ENCODE results near the gene NPB.
A peak's percentile ranks its signal among the peaks of the same experiment; 100 is the strongest.

Gene NPB

GRCh38 chr17:81924557-81925532 is 22.8 kb downstream of the NPB start:
- no peak overlapping the region for H3K4me3 ChIP-seq (ENCODE audit: extremely low read depth, insufficient read depth, low read length, poor library complexity, severe bottlenecking)
- 56 to 59% methylated on average over 10 to 19 of the region's 21 CpGs for WGBS, 2 experiments (ENCODE audit: insufficient coverage in 2 of 2)
- peaks cover 26% of the 10 kb centered on the region for H3K36me3 ChIP-seq (ENCODE audit: control insufficient read depth, insufficient read depth, low read length)
- no peaks in the 10 kb centered on the region for H3K9me3 ChIP-seq (ENCODE audit: control insufficient read depth, low read length)
- H3K4me1 ChIP-seq (ENCODE audit: control insufficient read depth, insufficient read depth, low read length, poor library complexity, severe bottlenecking) = peaks cover 27% of the 10 kb centered on the region
- no peak overlapping the region for H3K27ac ChIP-seq (ENCODE audit: low read depth, low read length, severe bottlenecking)

GRCh38 chr17:81925860-81926450 is 23.9 kb downstream of the NPB start:
- Histone ChIP-seq H3K27ac (ENCODE audit: low read depth, low read length, severe bottlenecking) (peak overlapping the region; percentile 99), H3K36me3 (ENCODE audit: control insufficient read depth, insufficient read depth, low read length) (peaks cover 16% of the 10 kb centered on the region), H3K9me3 (ENCODE audit: control insufficient read depth, low read length) (no peaks in the 10 kb centered on the region), H3K4me3 (ENCODE audit: extremely low read depth, insufficient read depth, low read length, poor library complexity, severe bottlenecking) (peak overlapping the region; percentile 74), H3K4me1 (ENCODE audit: control insufficient read depth, insufficient read depth, low read length, poor library complexity, severe bottlenecking) (peaks cover 27% of the 10 kb centered on the region)
- 50 to 67% methylated on average over 7 to 9 of the region's 10 CpGs for WGBS, 2 experiments (ENCODE audit: insufficient coverage in 2 of 2)

DNA sequence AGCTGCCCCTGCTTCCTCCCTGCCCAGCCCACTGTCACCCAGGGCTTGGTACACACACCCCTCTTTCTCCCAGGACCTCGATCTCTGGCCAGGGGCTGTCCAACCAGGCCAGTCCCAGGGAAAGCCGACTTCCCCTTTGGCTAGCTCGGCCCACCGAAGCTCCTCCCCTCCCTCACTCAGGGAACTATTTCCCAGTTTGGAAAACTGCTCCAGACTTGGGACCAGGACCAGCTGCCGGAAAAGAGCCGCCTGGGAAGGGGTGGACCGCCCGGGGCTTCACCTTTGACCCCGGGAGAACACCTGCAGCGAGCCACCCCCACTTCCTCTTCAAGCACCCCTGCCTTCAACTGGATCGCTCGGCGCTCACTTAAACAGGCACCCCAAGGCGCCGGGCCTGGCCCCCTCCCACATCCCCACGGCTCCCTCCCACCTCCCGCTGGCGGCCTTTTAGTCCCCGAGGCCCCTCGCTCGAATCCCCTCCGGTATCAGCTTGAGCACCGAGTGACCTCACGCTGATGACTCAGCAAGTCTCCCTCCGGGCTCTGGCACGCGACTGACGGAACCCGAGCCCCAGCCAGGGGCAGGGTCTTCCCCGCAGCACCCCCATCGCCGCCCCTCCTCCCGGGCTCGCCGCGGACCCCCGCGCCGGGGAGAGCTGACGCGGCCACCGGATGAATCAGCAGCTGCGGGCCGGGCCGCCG is 24.6 kb downstream of the NPB start:
- 0 to 1% methylated on average over 29 to 46 of the region's 46 CpGs for WGBS, 2 experiments (ENCODE audit: insufficient coverage in 2 of 2)
- no peaks in the 10 kb centered on the region for H3K9me3 ChIP-seq (ENCODE audit: control insufficient read depth, low read length)

GRCh38 chr17:81927152-81927652 is 25.2 kb downstream of the NPB start:
- Histone ChIP-seq H3K4me3 (ENCODE audit: extremely low read depth, insufficient read depth, low read length, poor library complexity, severe bottlenecking) (peak overlapping the region; percentile 74), H3K9me3 (ENCODE audit: control insufficient read depth, low read length) (no peaks in the 10 kb centered on the region), H3K4me1 (ENCODE audit: control insufficient read depth, insufficient read depth, low read length, poor library complexity, severe bottlenecking) (peaks cover 27% of the 10 kb centered on the region), H3K27ac (ENCODE audit: low read depth, low read length, severe bottlenecking) (peak overlapping the region; percentile 99), H3K36me3 (ENCODE audit: control insufficient read depth, insufficient read depth, low read length) (peaks cover 8% of the 10 kb centered on the region)
- WGBS, 2 experiments (ENCODE audit: insufficient coverage in 2 of 2) = 0% methylated on average over 40 to 44 of the region's 78 CpGs

More for the DNA sequence above, 24.6 kb downstream of the NPB start:
- peak overlapping the region; percentile 74 for H3K4me3 ChIP-seq (ENCODE audit: extremely low read depth, insufficient read depth, low read length, poor library complexity, severe bottlenecking)
- peaks cover 13% of the 10 kb centered on the region for H3K36me3 ChIP-seq (ENCODE audit: control insufficient read depth, insufficient read depth, low read length)
- peak overlapping the region; percentile 99 for H3K27ac ChIP-seq (ENCODE audit: low read depth, low read length, severe bottlenecking)
- H3K4me1 ChIP-seq (ENCODE audit: control insufficient read depth, insufficient read depth, low read length, poor library complexity, severe bottlenecking) = peaks cover 27% of the 10 kb centered on the region

- peaks cover 4% of the 10 kb centered on the region for H3K36me3 ChIP-seq (ENCODE audit: control insufficient read depth, insufficient read depth, low read length)
- H3K4me3 ChIP-seq (ENCODE audit: extremely low read depth, insufficient read depth, low read length, poor library complexity, severe bottlenecking) = peak within 1 kb of the TSS; percentile 74
- H3K27ac ChIP-seq (ENCODE audit: low read depth, low read length, severe bottlenecking) = peak within 1 kb of the TSS; percentile 99
- peaks cover 27% of the 10 kb centered on the region for H3K4me1 ChIP-seq (ENCODE audit: control insufficient read depth, insufficient read depth, low read length, poor library complexity, severe bottlenecking)
- WGBS, 2 experiments (ENCODE audit: insufficient coverage in 2 of 2) = 1% methylated on average over 84 to 86 of the region's 98 CpGs
- no peaks in the 10 kb centered on the region for H3K9me3 ChIP-seq (ENCODE audit: control insufficient read depth, low read length)
Measured at GRCh38 chr17:81927653-81928543, 25.9 kb downstream of the NPB start, which contains the start of gene MAFG. MAFG (minus strand) TSS chr17:81927735; CDS start chr17:81923185, 4,550 bp downstream.

- WGBS, 2 experiments (ENCODE audit: insufficient coverage in 2 of 2) = 29 to 31% methylated on average over 28 to 39 of the region's 44 CpGs
Measured at GRCh38 chr17:81928544-81929252, 26.7 kb downstream of the NPB start.

GRCh38 chr17:81929253-81930141 is 27.5 kb downstream of the NPB start:
- Histone ChIP-seq H3K4me1 (ENCODE audit: control insufficient read depth, insufficient read depth, low read length, poor library complexity, severe bottlenecking) (peaks cover 15% of the 10 kb centered on the region), H3K9me3 (ENCODE audit: control insufficient read depth, low read length) (no peaks in the 10 kb centered on the region), H3K27ac (ENCODE audit: low read depth, low read length, severe bottlenecking) (no peak overlapping the region), H3K36me3 (ENCODE audit: control insufficient read depth, insufficient read depth, low read length) (peaks cover 5% of the 10 kb centered on the region), H3K4me3 (ENCODE audit: extremely low read depth, insufficient read depth, low read length, poor library complexity, severe bottlenecking) (peak overlapping the region; percentile 55)
- 90% methylated on average over 19 to 30 of the region's 31 CpGs for WGBS, 2 experiments (ENCODE audit: insufficient coverage in 2 of 2)

More at GRCh38 chr17:81928544-81929252, 26.7 kb downstream of the NPB start:
- peaks cover 23% of the 10 kb centered on the region for H3K4me1 ChIP-seq (ENCODE audit: control insufficient read depth, insufficient read depth, low read length, poor library complexity, severe bottlenecking)
- no peak overlapping the region for H3K27ac ChIP-seq (ENCODE audit: low read depth, low read length, severe bottlenecking)
- no peaks in the 10 kb centered on the region for H3K9me3 ChIP-seq (ENCODE audit: control insufficient read depth, low read length)
- H3K36me3 ChIP-seq (ENCODE audit: control insufficient read depth, insufficient read depth, low read length) = peaks cover 5% of the 10 kb centered on the region
- H3K4me3 ChIP-seq (ENCODE audit: extremely low read depth, insufficient read depth, low read length, poor library complexity, severe bottlenecking) = peak overlapping the region; percentile 55

- peaks cover 12% of the 10 kb centered on the region for H3K36me3 ChIP-seq (ENCODE audit: control insufficient read depth, insufficient read depth, low read length)
- H3K27ac ChIP-seq (ENCODE audit: low read depth, low read length, severe bottlenecking) = no peak overlapping the region
- WGBS, 2 experiments (ENCODE audit: insufficient coverage in 2 of 2) = 82% methylated on average over 16 to 17 of the region's 20 CpGs
- H3K4me1 ChIP-seq (ENCODE audit: control insufficient read depth, insufficient read depth, low read length, poor library complexity, severe bottlenecking) = peaks cover 7% of the 10 kb centered on the region
- H3K9me3 ChIP-seq (ENCODE audit: control insufficient read depth, low read length) = no peaks in the 10 kb centered on the region
- H3K4me3 ChIP-seq (ENCODE audit: extremely low read depth, insufficient read depth, low read length, poor library complexity, severe bottlenecking) = no peak overlapping the region
Measured at GRCh38 chr17:81930142-81931125, 28.4 kb downstream of the NPB start.

Data from mesodermal cell (in vitro differentiated cells).